KMS-11 (cell line): ENCODE data around the gene PTGES3.
A peak's percentile ranks its signal among the peaks of the same experiment; 100 is the strongest.

ENCODE experiments used
- H2AFZ ChIP-seq: fragments of 200-600 bp; sonication (generic); 2 replicates; pipeline ENCODE4 v1.6.1; 2016; ENCODE audit warnings: antibody characterized with exemption, mixed run types, low read depth
- H3K27ac ChIP-seq: fragments of 200-600 bp; sonication (generic); 2 replicates; pipeline ENCODE4 v1.6.1; 2016; ENCODE audit warnings: mild to moderate bottlenecking, mixed run types
- H3K27me3 ChIP-seq: fragments of 200-600 bp; sonication (generic); 2 replicates; pipeline ENCODE4 v1.6.1; 2017; ENCODE audit warnings: mild to moderate bottlenecking, low read depth, mixed run types, moderate library complexity; ENCODE audit not compliant: insufficient read depth
- H3K36me3 ChIP-seq: fragments of 200-600 bp; sonication (generic); 2 replicates; pipeline ENCODE4 v1.6.1; 2017; ENCODE audit warnings: mild to moderate bottlenecking, mixed run types; ENCODE audit not compliant: insufficient read depth
- H3K4me1 ChIP-seq: fragments of 200-600 bp; sonication (generic); 2 replicates; pipeline ENCODE4 v1.6.1; 2016; ENCODE audit warnings: mild to moderate bottlenecking, low read depth, mixed run types; ENCODE audit not compliant: poor library complexity, severe bottlenecking
- H3K4me2 ChIP-seq: fragments of 200-600 bp; sonication (generic); 2 replicates; pipeline ENCODE4 v1.7.0; 2016; ENCODE audit warnings: mild to moderate bottlenecking, mixed run types
- H3K4me3 ChIP-seq: fragments of 200-600 bp; sonication (generic); IDR thresholded peaks from 2 replicates; pipeline ENCODE4 v1.6.1; 2017; ENCODE audit warnings: low read depth, low read length, mixed read lengths; ENCODE audit not compliant: insufficient read depth
- H3K79me2 ChIP-seq: fragments of 200-600 bp; sonication (generic); 2 replicates; pipeline ENCODE4 v1.6.1; 2016; ENCODE audit warnings: low read depth, mixed run types; ENCODE audit not compliant: insufficient read depth
- H3K9ac ChIP-seq: fragments of 200-600 bp; sonication (generic); 2 replicates; pipeline ENCODE4 v1.6.1; 2016; ENCODE audit warnings: mild to moderate bottlenecking, mixed run types
- H4K20me1 ChIP-seq: fragments of 200-600 bp; sonication (generic); 2 replicates; pipeline ENCODE4 v1.6.1; 2016; ENCODE audit warnings: mild to moderate bottlenecking, mixed run types; ENCODE audit not compliant: insufficient read depth
- TF ChIP-seq, protein P1 (sequence below): fragments of 200-600 bp; sonication (generic); conservative IDR thresholded peaks from 2 replicates; pipeline ENCODE4 v1.6.1; 2017; ENCODE audit warnings: low read depth, mild to moderate bottlenecking, antibody characterized with exemption, low read length, moderate library complexity, mixed read lengths

PTGES3 gene

GRCh38 chr12:56645717-56646446, 42.2 kb downstream of the PTGES3 start, which contains the start of gene ATP5F1B:
ATP5F1B (minus strand) TSS chr12:56645984; CDS start chr12:56645963, 21 bp downstream.
- peaks cover 36% of the 10 kb centered on the region; the same call in 1 of the 2 replicates for H3K36me3 ChIP-seq
- H3K4me3 ChIP-seq = no peak within 1 kb of the TSS
- peak within 1 kb of the TSS; percentile 99 for H3K4me2 ChIP-seq
- peak within 1 kb of the TSS; percentile 75 for H2AFZ ChIP-seq
- peak within 1 kb of the TSS; percentile 86 for H3K9ac ChIP-seq
- peaks cover 29% of the 10 kb centered on the region for H4K20me1 ChIP-seq
- H3K4me1 ChIP-seq = peaks cover 47% of the 10 kb centered on the region
- peak within 1 kb of the TSS; percentile 78 for H3K27ac ChIP-seq
- H3K27me3 ChIP-seq = no peaks in the 10 kb centered on the region
- TF ChIP-seq, protein P1, sequence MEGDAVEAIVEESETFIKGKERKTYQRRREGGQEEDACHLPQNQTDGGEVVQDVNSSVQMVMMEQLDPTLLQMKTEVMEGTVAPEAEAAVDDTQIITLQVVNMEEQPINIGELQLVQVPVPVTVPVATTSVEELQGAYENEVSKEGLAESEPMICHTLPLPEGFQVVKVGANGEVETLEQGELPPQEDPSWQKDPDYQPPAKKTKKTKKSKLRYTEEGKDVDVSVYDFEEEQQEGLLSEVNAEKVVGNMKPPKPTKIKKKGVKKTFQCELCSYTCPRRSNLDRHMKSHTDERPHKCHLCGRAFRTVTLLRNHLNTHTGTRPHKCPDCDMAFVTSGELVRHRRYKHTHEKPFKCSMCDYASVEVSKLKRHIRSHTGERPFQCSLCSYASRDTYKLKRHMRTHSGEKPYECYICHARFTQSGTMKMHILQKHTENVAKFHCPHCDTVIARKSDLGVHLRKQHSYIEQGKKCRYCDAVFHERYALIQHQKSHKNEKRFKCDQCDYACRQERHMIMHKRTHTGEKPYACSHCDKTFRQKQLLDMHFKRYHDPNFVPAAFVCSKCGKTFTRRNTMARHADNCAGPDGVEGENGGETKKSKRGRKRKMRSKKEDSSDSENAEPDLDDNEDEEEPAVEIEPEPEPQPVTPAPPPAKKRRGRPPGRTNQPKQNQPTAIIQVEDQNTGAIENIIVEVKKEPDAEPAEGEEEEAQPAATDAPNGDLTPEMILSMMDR = no peak
- H3K79me2 ChIP-seq = peaks cover 45% of the 10 kb centered on the region

GRCh38 chr12:56645201-56645716, 42.8 kb downstream of the PTGES3 start:
- Histone ChIP-seq H4K20me1 (peaks cover 29% of the 10 kb centered on the region), H3K36me3 (peaks cover 36% of the 10 kb centered on the region; the same call in 1 of the 2 replicates), H3K9ac (peak overlapping the region; percentile 86), H3K79me2 (peaks cover 50% of the 10 kb centered on the region), H3K4me1 (peaks cover 53% of the 10 kb centered on the region), H3K27ac (peak overlapping the region; percentile 78), H3K4me3 (no peak overlapping the region), H2AFZ (peak overlapping the region; percentile 22), H3K4me2 (peak overlapping the region; percentile 99), H3K27me3 (no peaks in the 10 kb centered on the region)
- TF ChIP-seq, protein P1 = no peak

DNA sequence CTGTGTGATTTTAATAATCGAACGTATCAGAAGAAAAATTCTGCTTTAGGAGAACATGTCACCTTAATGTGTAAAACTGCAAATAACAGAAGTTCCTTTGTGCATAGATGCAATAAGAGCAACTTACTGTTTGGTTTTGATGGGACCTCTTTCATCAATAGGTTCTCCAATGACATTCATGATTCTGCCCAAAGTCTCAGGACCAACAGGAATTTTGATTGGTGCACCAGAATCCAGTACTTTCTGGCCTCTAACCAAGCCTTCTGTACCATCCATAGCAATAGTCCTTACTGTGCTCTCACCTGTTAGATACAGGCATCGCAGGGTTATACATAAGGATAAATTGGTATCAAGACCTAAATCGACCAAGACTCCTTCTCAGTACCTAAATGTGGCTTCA, 43.4 kb downstream of the PTGES3 start:
- Histone ChIP-seq H3K4me1 (peaks cover 57% of the 10 kb centered on the region), H3K9ac (peak overlapping the region; percentile 86), H2AFZ (no peak overlapping the region), H3K36me3 (peaks cover 41% of the 10 kb centered on the region; the same call in 1 of the 2 replicates), H3K4me2 (peak overlapping the region; percentile 99), H3K4me3 (no peak overlapping the region), H3K27ac (peak overlapping the region; percentile 78), H4K20me1 (peaks cover 29% of the 10 kb centered on the region), H3K27me3 (no peaks in the 10 kb centered on the region), H3K79me2 (peaks cover 55% of the 10 kb centered on the region)
- TF ChIP-seq, protein P1 = no peak

- H3K4me2 ChIP-seq = no peak overlapping the region
Observed at GRCh38 chr12:56641219-56641618, 46.9 kb downstream of the PTGES3 start.

More at GRCh38 chr12:56641219-56641618, 46.9 kb downstream of the PTGES3 start:
- Histone ChIP-seq H2AFZ (no peak overlapping the region), H3K9ac (no peak overlapping the region), H4K20me1 (peaks cover 29% of the 10 kb centered on the region), H3K36me3 (peaks cover 60% of the 10 kb centered on the region; the same call in 1 of the 2 replicates), H3K4me3 (no peak overlapping the region), H3K27me3 (no peaks in the 10 kb centered on the region), H3K79me2 (peaks cover 60% of the 10 kb centered on the region), H3K27ac (no peak overlapping the region), H3K4me1 (peaks cover 77% of the 10 kb centered on the region)
- TF ChIP-seq, protein P1 = no peak
